ENCODE measurements around the gene TFPT. TPM values are rescaled to one million over a fixed set of nuclear protein-coding genes. Genes with fewer than 3 reads are reported as not detected.
A peak's percentile ranks its signal among the peaks of the same experiment; 100 is the strongest.

Gene TFPT
- total RNA-seq, 1 donor from 2014 or later, result 24.5 TPM

DNA sequence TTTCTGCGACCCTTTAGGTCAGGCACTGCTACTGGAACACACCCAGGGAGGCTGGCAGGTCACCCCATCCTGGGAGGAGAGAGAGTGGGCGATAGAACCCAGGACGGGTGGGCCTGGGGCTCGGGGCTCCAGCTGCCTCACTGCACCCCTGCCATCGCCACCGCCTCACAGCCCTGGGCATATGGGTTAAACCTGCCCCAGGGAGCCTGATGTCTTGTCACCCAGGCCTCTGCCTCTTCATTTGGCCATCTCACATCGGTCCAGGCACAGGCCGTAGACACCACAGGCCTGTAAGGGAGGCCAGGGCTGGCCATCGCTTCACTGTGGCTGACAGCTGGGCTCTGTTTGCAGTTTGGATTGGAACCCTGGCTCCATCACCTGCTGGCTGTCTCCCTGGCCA, 10.3 kb upstream of the TFPT start:
- Mint-ChIP-seq H3K27me3 (ENCODE audit: low read depth) (no peaks in the 10 kb centered on the region), H3K4me3 (no peak overlapping the region), H3K27ac (ENCODE audit: unreplicated experiment) (no peak overlapping the region), H3K9me3 (no peaks in the 10 kb centered on the region), H3K36me3 (ENCODE audit: low read depth) (no peaks in the 10 kb centered on the region), H3K4me1 (no peaks in the 10 kb centered on the region)
- DNase-seq (ENCODE audit: low read depth, low spot score), result no peak
- TF ChIP-seq, protein P1, sequence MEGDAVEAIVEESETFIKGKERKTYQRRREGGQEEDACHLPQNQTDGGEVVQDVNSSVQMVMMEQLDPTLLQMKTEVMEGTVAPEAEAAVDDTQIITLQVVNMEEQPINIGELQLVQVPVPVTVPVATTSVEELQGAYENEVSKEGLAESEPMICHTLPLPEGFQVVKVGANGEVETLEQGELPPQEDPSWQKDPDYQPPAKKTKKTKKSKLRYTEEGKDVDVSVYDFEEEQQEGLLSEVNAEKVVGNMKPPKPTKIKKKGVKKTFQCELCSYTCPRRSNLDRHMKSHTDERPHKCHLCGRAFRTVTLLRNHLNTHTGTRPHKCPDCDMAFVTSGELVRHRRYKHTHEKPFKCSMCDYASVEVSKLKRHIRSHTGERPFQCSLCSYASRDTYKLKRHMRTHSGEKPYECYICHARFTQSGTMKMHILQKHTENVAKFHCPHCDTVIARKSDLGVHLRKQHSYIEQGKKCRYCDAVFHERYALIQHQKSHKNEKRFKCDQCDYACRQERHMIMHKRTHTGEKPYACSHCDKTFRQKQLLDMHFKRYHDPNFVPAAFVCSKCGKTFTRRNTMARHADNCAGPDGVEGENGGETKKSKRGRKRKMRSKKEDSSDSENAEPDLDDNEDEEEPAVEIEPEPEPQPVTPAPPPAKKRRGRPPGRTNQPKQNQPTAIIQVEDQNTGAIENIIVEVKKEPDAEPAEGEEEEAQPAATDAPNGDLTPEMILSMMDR (conservative IDR thresholded peaks at IDR 0.05), result no peak

DNA sequence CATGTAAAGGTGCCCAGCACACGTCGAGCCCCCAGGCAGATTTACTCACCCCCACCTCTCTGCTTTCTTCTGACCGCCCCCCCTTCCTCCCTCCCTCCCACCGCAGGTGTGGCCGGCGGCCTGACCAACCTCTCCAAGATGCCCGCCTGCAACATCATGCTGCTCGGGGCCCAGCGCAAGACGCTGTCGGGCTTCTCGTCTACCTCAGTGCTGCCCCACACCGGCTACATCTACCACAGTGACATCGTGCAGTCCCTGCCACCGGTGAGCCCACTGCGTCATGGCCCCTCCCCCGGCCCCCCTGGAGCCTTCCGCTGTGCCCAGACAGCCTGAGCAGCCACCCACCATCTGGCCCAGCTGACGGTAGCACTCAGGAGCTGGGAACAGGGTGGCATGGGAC, 8.9 kb upstream of the TFPT start:
- no peaks in the 10 kb centered on the region for H3K4me1 Mint-ChIP-seq
- no peak overlapping the region for H3K27ac Mint-ChIP-seq (ENCODE audit: unreplicated experiment)
- H3K36me3 Mint-ChIP-seq (ENCODE audit: low read depth), result no peaks in the 10 kb centered on the region
- H3K9me3 Mint-ChIP-seq, result no peaks in the 10 kb centered on the region
- no peak overlapping the region for H3K4me3 Mint-ChIP-seq
- DNase-seq (ENCODE audit: low read depth, low spot score), result no peak
- H3K27me3 Mint-ChIP-seq (ENCODE audit: low read depth), result no peaks in the 10 kb centered on the region
- TF ChIP-seq, protein P1 (conservative IDR thresholded peaks at IDR 0.05), result no peak

DNA sequence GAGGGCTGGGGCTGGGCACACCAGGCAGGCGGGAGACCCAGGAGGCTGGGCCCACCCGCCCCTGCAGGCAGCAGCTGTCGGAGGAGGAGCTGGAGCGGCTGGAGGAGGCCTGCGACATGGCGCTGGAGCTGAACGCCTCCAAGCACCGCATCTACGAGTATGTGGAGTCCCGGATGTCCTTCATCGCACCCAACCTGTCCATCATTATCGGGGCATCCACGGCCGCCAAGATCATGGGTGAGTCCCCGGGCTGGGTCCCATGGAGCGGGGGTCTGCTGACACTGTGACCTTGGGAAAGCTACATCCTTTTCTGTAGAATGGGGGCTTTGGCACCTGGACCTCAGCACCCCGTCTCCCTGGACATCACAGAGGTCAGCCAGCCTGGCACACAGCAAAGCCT, 8.2 kb upstream of the TFPT start:
- no peaks in the 10 kb centered on the region for H3K9me3 Mint-ChIP-seq
- H3K4me1 Mint-ChIP-seq, result no peaks in the 10 kb centered on the region
- TF ChIP-seq, protein P1 (conservative IDR thresholded peaks at IDR 0.05), result no peak
- no peaks in the 10 kb centered on the region for H3K36me3 Mint-ChIP-seq (ENCODE audit: low read depth)
- no peak overlapping the region for H3K4me3 Mint-ChIP-seq
- no peak for DNase-seq (ENCODE audit: low read depth, low spot score)
- H3K27me3 Mint-ChIP-seq (ENCODE audit: low read depth), result no peaks in the 10 kb centered on the region
- no peak overlapping the region for H3K27ac Mint-ChIP-seq (ENCODE audit: unreplicated experiment)

DNA sequence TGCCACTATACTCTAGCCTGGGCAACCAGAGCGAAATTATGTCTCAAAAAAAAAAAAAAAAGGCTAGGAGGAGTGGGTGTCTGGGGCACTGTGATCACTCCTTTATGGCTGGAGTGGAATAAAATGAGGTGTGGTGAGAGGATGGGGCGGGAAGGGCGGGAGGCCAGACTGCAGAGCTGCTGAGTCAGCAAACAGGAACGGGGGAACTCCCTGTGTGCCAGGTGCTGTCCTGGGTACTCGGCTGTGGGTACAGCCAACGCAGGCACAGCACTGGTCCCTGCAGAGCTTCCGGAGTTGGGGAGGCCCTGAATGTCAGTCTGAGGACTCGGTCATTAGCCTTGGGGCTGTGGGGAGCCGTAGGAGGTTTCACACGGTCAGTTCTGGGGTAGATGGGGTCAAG, 5.8 kb upstream of the TFPT start:
- no peak overlapping the region for H3K4me3 Mint-ChIP-seq
- no peak for DNase-seq (ENCODE audit: low read depth, low spot score)
- H3K27me3 Mint-ChIP-seq (ENCODE audit: low read depth), result no peaks in the 10 kb centered on the region
- peaks cover 4% of the 10 kb centered on the region for H3K4me1 Mint-ChIP-seq
- no peaks in the 10 kb centered on the region for H3K9me3 Mint-ChIP-seq
- H3K36me3 Mint-ChIP-seq (ENCODE audit: low read depth), result no peaks in the 10 kb centered on the region
- no peak overlapping the region for H3K27ac Mint-ChIP-seq (ENCODE audit: unreplicated experiment)
- TF ChIP-seq, protein P1 (conservative IDR thresholded peaks at IDR 0.05), result no peak

DNA sequence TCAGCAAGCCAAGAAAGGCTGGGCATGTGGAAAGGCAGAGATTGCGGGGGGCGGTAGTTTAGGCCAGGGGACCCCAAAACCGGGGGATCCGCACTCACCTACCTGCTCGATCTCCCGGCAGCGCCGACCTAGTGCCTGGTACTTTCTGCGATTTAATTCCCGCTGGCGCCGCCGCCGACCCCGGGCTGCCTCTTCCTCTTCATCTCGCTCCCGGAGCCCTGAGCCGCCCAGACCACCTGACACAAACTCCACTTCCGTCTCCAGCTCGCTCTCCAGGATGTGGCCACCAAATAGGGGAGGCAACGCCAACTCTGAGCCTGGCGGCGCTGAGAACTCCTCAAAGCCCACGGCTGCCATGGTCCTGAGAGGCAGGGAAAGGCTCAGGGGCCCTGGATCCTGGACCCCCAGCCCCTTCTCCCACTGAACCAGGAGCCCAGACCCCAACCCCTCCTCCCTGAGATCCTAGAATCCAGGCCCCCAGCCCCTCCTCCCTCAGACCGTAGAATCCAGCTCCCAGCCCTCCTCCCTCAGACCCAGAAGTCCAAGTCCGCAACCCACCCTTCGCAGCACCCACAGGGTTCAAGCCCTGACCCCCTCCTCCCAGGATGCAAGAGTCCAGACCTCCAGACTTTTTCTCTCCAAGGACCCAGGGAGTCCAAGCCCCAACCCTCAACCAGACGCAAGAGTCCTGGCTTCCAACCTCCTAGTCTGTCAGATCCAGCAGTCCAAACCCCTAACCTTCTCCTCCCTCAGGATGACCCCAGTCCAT, 933 bp downstream of the TFPT start:
- Mint-ChIP-seq H3K4me3 (peak overlapping the region; percentile 89), H3K4me1 (peaks cover 29% of the 10 kb centered on the region), H3K27me3 (ENCODE audit: low read depth) (peaks cover 3% of the 10 kb centered on the region), H3K36me3 (ENCODE audit: low read depth) (peaks cover 3% of the 10 kb centered on the region), H3K27ac (ENCODE audit: unreplicated experiment) (peak overlapping the region; percentile 96), H3K9me3 (no peaks in the 10 kb centered on the region)
- no peak for DNase-seq (ENCODE audit: low read depth, low spot score)
- TF ChIP-seq, protein P1 (conservative IDR thresholded peaks at IDR 0.05), result no peak
